HG03066 (cell line): ENCODE data around the gene SH2D2A.

Experiments used
- ATAC-seq: cut with Tn5 transposase; IDR thresholded peaks from one replicate; pipeline ENCODE4 v1.9.1; 2021; ENCODE audit warnings: low read depth; ENCODE audit not compliant: unreplicated experiment

Gene SH2D2A

GRCh38 chr1:156805766-156806511 is 10.7 kb downstream of the SH2D2A start:
- no peak for ATAC-seq

GRCh38 chr1:156804572-156805243 is 11.9 kb downstream of the SH2D2A start:
- ATAC-seq, result no peak

- no peak for ATAC-seq
Observed at GRCh38 chr1:156804026-156804425, 12.6 kb downstream of the SH2D2A start.

GRCh38 chr1:156803086-156803851 is 13.4 kb downstream of the SH2D2A start:
- no peak for ATAC-seq

- ATAC-seq, result no peak
Observed at GRCh38 chr1:156802421-156802935, 14.2 kb downstream of the SH2D2A start.

GRCh38 chr1:156801409-156802121 is 15.1 kb downstream of the SH2D2A start:
- no peak for ATAC-seq

- no peak for ATAC-seq
Observed at GRCh38 chr1:156797212-156797871, 19.3 kb downstream of the SH2D2A start.

- no peak for ATAC-seq
Observed at GRCh38 chr1:156796340-156797097, 20.1 kb downstream of the SH2D2A start.

- ATAC-seq, result no peak
Observed at GRCh38 chr1:156795787-156796186, 20.9 kb downstream of the SH2D2A start.

- no peak for ATAC-seq
Observed at GRCh38 chr1:156795374-156795733, 21.3 kb downstream of the SH2D2A start.

GRCh38 chr1:156794506-156795373 is 21.9 kb downstream of the SH2D2A start:
- ATAC-seq, result no peak

- ATAC-seq, result no peak
Observed at GRCh38 chr1:156789621-156790318, 26.9 kb downstream of the SH2D2A start.

GRCh38 chr1:156788136-156788535 is 28.5 kb downstream of the SH2D2A start:
- ATAC-seq, result no peak

GRCh38 chr1:156786640-156787039 is 30.0 kb downstream of the SH2D2A start:
- no peak for ATAC-seq

- no peak for ATAC-seq
Observed at GRCh38 chr1:156785458-156785857, 31.2 kb downstream of the SH2D2A start.

- no peak for ATAC-seq
Observed at GRCh38 chr1:156781585-156782186, 35.0 kb downstream of the SH2D2A start.

- ATAC-seq, result no peak
Observed at GRCh38 chr1:156777573-156777972, 39.1 kb downstream of the SH2D2A start.
